Measurements from ENCODE around the gene EMX2. TPM values are rescaled to one million over a fixed set of nuclear protein-coding genes. Genes with fewer than 3 reads are reported as not detected.
"Not testable (repeated sequence)": the region's sequence is repeated elsewhere in the genome, so short reads cannot be mapped to it uniquely, and the experiment has no call there.

The EMX2 gene
- total RNA-seq, 4 donors from 2014 or later = 0.32 to 1.2 (median 0.89) TPM; not detected in 1

DNA sequence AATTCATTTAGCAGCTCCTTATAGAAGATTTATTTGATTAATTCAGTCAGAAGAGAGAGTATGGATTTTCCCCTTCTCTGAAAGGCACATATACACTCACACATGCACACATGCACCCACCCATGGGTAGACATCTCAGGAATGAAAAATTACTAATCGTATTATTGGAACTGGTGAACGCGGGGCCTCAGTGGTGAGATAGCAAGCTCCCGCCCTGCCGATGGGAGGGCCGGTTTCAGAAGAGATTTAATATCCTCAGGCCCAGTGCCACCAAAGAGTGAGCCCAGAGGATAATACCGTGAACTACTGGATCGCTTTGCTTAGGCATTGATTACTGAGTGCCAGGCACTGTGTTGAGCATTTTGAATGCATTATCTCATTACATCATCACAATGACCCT lies 38.0 kb upstream of the EMX2 start:
- H3K27ac ChIP-seq = no peak overlapping the region
- no peak overlapping the region for H3K4me3 ChIP-seq
- WGBS, 2 donors (ENCODE audit: low coverage in 1 of 2) = 97 to 98% methylated on average over 5 to 7 of the region's 8 CpGs
- no peaks in the 10 kb centered on the region for H3K9me3 ChIP-seq
- peaks cover 60% of the 10 kb centered on the region for H3K27me3 ChIP-seq
- ATAC-seq = no peak
- no peak for TF ChIP-seq POLR2AphosphoS5 (IDR thresholded peaks at IDR 0.05)
- no peaks in the 10 kb centered on the region for H3K4me1 ChIP-seq
- H3K36me3 ChIP-seq = no peaks in the 10 kb centered on the region

DNA sequence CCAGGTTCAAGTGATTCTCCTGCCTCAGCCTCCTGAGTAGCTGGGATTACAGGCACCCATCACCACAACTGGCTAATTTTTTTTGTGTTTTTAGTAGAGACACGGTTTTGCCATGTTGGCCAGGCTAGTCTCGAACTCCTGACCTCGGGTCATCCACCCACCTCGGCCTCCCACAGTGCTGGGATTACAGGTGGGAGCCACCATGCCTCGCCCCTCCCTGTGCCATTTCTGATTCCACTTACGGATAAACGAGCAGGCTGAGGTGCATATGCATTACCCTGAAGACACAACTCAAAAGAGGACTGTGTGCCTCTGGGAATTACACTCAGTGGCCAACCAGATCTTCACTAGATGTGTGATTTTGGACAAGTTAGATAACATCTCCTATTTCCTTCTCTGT lies 35.5 kb upstream of the EMX2 start:
- not testable (repeated sequence) for H3K4me1 ChIP-seq, H3K9me3 ChIP-seq, ATAC-seq, H3K4me3 ChIP-seq, H3K27ac ChIP-seq, H3K36me3 ChIP-seq
- H3K27me3 ChIP-seq = peaks cover 61% of the 10 kb centered on the region
- 78% methylated on average over 7 of the region's 7 CpGs; no CpG with 5 or more reads in 1 of the 2 donors for WGBS, 2 donors (ENCODE audit: low coverage in 1 of 2)

DNA sequence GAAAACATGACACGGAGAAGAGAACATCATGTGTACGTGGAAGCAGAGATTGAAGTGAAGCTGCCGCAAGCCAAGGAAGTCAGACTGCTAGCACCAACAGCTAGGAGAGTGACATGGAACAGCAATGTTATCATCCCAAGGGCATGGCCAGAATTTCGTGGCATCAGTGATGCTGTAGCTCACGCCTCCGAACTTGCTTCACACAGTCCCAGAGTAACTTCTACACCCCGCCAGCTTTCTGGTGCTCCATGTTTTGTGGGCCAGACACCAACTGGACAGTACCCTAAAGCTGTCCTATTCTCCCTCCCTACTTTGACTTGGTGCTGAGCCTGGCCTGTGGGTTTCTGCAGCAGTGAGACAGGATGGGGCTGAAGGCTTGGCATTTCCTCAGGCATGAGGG lies 33.0 kb upstream of the EMX2 start:
- Histone ChIP-seq H3K4me1 (no peaks in the 10 kb centered on the region), H3K27me3 (peaks cover 63% of the 10 kb centered on the region), H3K9me3 (no peaks in the 10 kb centered on the region), H3K36me3 (no peaks in the 10 kb centered on the region), H3K4me3 (no peak overlapping the region), H3K27ac (no peak overlapping the region)
- 89 to 94% methylated on average over 4 to 5 of the region's 7 CpGs for whole genome bisulfite sequencing, 2 donors (ENCODE audit: low coverage in 1 of 2)
- no peak for TF ChIP-seq EP300 (IDR thresholded peaks at IDR 0.05)
- TF ChIP-seq, protein P1, sequence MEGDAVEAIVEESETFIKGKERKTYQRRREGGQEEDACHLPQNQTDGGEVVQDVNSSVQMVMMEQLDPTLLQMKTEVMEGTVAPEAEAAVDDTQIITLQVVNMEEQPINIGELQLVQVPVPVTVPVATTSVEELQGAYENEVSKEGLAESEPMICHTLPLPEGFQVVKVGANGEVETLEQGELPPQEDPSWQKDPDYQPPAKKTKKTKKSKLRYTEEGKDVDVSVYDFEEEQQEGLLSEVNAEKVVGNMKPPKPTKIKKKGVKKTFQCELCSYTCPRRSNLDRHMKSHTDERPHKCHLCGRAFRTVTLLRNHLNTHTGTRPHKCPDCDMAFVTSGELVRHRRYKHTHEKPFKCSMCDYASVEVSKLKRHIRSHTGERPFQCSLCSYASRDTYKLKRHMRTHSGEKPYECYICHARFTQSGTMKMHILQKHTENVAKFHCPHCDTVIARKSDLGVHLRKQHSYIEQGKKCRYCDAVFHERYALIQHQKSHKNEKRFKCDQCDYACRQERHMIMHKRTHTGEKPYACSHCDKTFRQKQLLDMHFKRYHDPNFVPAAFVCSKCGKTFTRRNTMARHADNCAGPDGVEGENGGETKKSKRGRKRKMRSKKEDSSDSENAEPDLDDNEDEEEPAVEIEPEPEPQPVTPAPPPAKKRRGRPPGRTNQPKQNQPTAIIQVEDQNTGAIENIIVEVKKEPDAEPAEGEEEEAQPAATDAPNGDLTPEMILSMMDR (IDR thresholded peaks at IDR 0.05) = no peak
- TF ChIP-seq POLR2AphosphoS5 (IDR thresholded peaks at IDR 0.05) = no peak
- no peak for TF ChIP-seq POLR2A (IDR thresholded peaks at IDR 0.05)
- ATAC-seq = no peak

DNA sequence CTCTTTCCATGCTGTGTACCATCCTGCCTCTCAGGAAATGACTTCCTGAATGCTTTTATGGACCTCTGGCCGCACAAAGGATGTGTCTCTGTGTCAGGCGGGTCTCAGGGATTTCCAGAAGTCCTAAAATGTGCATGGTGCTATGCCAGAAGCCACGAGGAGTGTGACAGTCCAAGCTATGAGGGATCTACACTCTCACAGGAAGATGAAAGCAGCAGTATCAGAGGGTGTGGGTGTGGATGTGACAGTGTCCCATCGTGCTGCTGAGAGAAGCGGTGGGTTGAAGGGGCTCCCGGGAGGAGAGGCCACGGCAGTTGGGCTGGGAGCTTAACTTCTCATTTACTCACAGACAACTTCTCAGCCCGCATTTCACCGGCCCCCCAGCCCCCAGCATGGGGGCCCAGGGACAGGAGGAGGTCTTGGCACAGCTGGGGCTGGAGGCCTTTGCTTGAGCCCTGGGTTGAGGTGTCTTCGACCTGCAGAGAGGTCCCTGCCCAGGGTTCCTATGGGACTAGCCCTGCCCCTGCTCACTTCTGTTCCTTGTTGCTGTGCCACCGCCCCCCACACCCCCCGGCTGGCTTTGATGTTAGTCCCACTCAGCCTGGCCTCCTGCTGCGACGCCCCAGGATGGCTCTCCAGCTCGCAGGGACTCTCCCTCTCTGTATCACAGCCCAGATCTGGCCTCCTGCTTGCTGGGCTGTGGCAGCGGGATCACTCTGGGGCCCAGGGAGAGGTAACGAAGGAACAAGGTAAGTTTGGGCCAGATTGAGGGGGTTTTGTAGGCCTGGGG lies 30.8 kb upstream of the EMX2 start:
- WGBS, 2 donors (ENCODE audit: low coverage in 1 of 2) = 43 to 45% methylated on average over 4 of the region's 17 CpGs
- no peak for ATAC-seq

DNA sequence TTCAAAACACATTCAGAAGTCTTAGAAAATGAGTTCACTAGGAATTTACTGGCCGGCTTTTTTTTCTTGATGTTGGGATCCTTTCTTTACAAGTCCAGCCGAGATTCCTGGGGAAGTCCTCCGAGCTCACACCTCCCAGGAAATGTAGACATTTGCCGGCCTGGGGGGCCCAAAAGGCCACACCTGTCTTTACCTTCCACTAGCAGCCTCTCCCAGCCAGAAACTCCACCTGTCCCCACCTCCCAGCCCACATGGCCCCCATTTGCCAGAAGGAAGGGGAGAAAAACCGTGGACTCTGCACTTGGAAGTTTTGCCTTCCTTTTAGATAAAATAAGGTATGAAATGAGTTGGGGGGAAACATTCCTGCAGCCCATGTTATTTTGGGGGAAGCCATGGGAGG lies 27.6 kb upstream of the EMX2 start:
- H3K9me3 ChIP-seq = no peaks in the 10 kb centered on the region
- WGBS, 2 donors (ENCODE audit: low coverage in 1 of 2) = 69 to 73% methylated on average over 4 to 5 of the region's 5 CpGs
- H3K4me1 ChIP-seq = no peaks in the 10 kb centered on the region
- H3K27ac ChIP-seq = no peak overlapping the region
- H3K36me3 ChIP-seq = no peaks in the 10 kb centered on the region
- no peak overlapping the region for H3K4me3 ChIP-seq
- peaks cover 69% of the 10 kb centered on the region for H3K27me3 ChIP-seq
- TF ChIP-seq EP300 (IDR thresholded peaks at IDR 0.05) (no peak), POLR2A (IDR thresholded peaks at IDR 0.05) (no peak), POLR2AphosphoS5 (IDR thresholded peaks at IDR 0.05) (no peak)
- TF ChIP-seq, protein P1 (IDR thresholded peaks at IDR 0.05) = no peak
- no peak for ATAC-seq

More for the DNA sequence above, 30.8 kb upstream of the EMX2 start:
- H3K9me3 ChIP-seq = no peaks in the 10 kb centered on the region
- no peaks in the 10 kb centered on the region for H3K36me3 ChIP-seq
- H3K4me1 ChIP-seq = no peaks in the 10 kb centered on the region
- peaks cover 56% of the 10 kb centered on the region for H3K27me3 ChIP-seq
- H3K27ac ChIP-seq = no peak overlapping the region
- no peak overlapping the region for H3K4me3 ChIP-seq
- TF ChIP-seq POLR2AphosphoS5 (IDR thresholded peaks at IDR 0.05) (no peak), EP300 (IDR thresholded peaks at IDR 0.05) (no peak), POLR2A (IDR thresholded peaks at IDR 0.05) (no peak)
- TF ChIP-seq, protein P1 (IDR thresholded peaks at IDR 0.05) = no peak

DNA sequence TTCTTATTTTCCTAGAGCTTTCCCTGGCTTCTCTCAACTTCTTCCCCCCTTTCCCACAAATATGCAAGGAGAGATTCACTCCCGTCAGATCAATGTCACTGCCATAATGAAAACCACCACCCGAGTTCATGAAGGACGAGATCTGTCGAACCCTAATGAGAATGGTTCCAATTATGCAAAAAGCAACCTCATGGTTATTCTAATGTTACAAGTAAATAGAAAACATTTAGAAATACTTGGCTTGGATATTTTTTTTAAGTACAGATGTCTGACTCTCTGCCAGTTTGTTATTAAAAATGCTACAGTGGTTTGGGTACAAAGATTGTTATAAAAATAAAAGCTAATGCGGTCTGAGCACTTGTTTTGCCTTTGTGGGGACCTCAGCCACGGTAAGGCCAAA lies 25.9 kb upstream of the EMX2 start:
- H3K9me3 ChIP-seq = no peaks in the 10 kb centered on the region
- no peaks in the 10 kb centered on the region for H3K36me3 ChIP-seq
- WGBS, 2 donors (ENCODE audit: low coverage in 1 of 2) = 80 to 83% methylated on average over 5 to 6 of the region's 6 CpGs
- no peak overlapping the region for H3K27ac ChIP-seq
- no peaks in the 10 kb centered on the region for H3K4me1 ChIP-seq
- ATAC-seq = no peak
- H3K4me3 ChIP-seq = no peak overlapping the region
- TF ChIP-seq, protein P1 (IDR thresholded peaks at IDR 0.05) = no peak
- TF ChIP-seq EP300 (IDR thresholded peaks at IDR 0.05) (no peak), POLR2A (IDR thresholded peaks at IDR 0.05) (no peak), POLR2AphosphoS5 (IDR thresholded peaks at IDR 0.05) (no peak)
- peaks cover 77% of the 10 kb centered on the region for H3K27me3 ChIP-seq

All from gastroesophageal sphincter (tissue), 4 donors.